Stimulated activated CD8-positive, alpha-beta memory T cell treated with anti-CD3 and anti-CD28 coated beads, Interleukin-12 subunit alpha, Interleukin-12 subunit beta, amount 100 ng/mL, for 4 hours (primary cell): ENCODE data around the gene CYP2C9.
"Not testable (repeated sequence)": the region's sequence is repeated elsewhere in the genome, so short reads cannot be mapped to it uniquely, and the experiment has no call there.

Experiments
- DNase-seq: peaks from one replicate; pipeline ENCODE4 v3.0.0-alpha.2; 2020; ENCODE audit warnings: low read depth

Gene CYP2C9

GRCh38 chr10:94938383-94938782, at the start of gene CYP2C9:
TSS of gene CYP2C9 (plus strand) at chr10:94938658. CDS start at chr10:94938683, 25 bp downstream.
- no peak for DNase-seq

GRCh38 chr10:94889123-94889522, 49.3 kb upstream of the CYP2C9 start:
- no peak for DNase-seq

GRCh38 chr10:94890264-94891022, 48.0 kb upstream of the CYP2C9 start:
- DNase-seq: no peak

DNA sequence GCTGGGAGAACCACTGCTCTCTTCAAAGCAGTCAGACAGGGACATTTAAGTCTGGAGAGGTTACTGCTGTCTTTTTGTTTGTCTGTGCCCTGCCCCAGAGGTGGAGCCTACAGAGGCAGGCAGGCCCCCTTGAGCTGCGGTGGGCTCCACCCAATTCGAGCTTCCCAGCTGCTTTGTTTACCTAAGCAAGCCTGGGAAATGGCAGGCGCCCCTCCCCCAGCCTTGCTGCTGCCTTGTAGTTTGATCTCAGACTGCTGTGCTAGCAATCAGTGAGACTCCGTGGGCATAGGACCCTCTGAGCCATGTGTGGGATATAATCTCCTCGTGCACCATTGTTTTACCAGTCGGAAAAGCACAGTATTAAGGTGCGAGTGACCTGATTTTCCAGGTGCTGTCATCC, 40.0 kb upstream of the CYP2C9 start:
- not testable (repeated sequence) for DNase-seq

DNA sequence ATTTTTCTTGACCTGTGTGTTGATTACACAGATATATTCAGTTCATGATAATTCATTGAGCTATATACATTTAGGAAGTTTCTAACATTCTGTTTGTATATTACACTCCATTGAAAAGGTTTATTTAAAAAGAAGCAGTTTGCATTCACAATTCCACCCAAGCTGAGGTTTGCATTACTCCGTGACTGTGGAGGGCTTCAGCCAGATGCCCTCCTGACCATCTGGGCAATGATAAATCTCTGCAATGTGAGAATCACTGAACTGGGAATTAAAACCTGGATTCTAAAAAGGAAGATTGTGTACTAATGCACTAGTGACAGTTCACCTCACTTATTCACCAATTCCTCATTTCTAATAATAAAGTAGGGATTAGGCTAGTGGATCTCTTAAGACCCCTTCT, 36.4 kb upstream of the CYP2C9 start:
- no peak for DNase-seq

DNA sequence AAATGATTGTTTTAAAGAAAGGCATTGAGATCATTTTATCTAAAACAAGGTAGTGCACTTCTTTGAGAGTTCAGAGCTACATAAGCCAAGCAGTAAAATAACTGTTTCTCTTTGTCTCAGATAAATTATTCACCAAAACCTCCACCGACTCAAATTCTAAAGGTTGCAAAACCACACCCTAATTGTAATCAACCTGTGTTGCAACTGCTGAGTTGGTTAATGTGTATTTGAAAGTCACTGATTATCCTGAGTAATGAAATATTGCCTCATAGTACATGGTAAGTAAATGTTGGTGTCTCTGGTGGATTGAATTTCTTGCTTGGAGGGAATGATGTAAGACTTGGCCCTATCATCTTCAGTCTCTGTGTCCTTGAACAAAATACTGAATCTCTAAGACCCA, 35.9 kb upstream of the CYP2C9 start:
- no peak for DNase-seq

- not testable (repeated sequence) for DNase-seq
Measured at GRCh38 chr10:94904506-94905148, 33.8 kb upstream of the CYP2C9 start.

- DNase-seq: no peak
Measured at GRCh38 chr10:94916423-94916822, 22.0 kb upstream of the CYP2C9 start.

- no peak for DNase-seq
Measured at GRCh38 chr10:94936721-94937120, 1.7 kb upstream of the CYP2C9 start.

GRCh38 chr10:94943432-94944103, 5.1 kb downstream of the CYP2C9 start:
- DNase-seq: not testable (repeated sequence)

GRCh38 chr10:94946181-94946580, 7.7 kb downstream of the CYP2C9 start:
- DNase-seq: not testable (repeated sequence)

DNA sequence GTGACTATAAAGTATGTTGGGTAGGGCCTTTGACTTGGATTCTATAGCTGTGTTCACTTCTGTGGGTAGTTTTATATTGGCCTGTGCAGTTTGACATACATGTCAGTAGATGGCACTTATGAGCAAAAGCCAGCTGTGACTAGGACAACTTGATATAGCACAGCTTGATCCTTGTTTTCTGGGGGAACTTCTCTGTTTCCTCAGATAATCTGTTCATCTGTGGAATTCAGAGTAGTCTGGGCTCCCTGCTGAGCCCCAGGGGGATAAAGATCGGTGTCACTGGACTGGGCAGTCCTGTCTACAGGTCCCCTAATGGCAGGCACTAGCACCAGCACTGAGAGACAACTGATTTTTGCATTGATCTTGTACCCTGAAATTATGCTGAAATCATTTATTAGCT, 25.4 kb downstream of the CYP2C9 start:
- no peak for DNase-seq

GRCh38 chr10:94983555-94983954, 45.1 kb downstream of the CYP2C9 start:
- DNase-seq: no peak

- DNase-seq: no peak
Measured at GRCh38 chr10:94989192-94989591, 50.7 kb downstream of the CYP2C9 start.

GRCh38 chr10:94991243-94991888, 52.9 kb downstream of the CYP2C9 start:
- DNase-seq: no peak

DNA sequence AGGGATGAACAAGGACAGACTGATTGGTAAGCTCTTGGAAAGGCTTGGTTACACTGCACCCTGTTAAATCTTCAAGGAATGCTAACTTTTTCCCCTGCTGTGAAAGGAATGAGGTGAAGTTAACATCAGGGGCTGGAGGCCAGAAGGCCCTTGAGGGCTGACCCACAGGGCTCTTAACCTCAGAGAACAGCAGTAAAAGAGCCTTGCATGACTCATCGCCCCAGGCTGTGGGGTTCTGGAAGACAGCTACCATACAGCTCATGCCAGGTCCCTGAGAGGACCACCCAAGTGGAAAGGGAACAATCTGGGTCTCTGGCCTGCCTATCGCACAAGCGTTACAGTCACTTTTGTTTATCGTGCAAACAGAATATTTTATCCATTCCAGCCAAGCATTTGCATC, 54.4 kb downstream of the CYP2C9 start:
- DNase-seq: no peak

GRCh38 chr10:94997741-94998174, 59.3 kb downstream of the CYP2C9 start:
- DNase-seq: no peak

GRCh38 chr10:95026461-95026860, 88.0 kb downstream of the CYP2C9 start:
- DNase-seq: no peak

DNA sequence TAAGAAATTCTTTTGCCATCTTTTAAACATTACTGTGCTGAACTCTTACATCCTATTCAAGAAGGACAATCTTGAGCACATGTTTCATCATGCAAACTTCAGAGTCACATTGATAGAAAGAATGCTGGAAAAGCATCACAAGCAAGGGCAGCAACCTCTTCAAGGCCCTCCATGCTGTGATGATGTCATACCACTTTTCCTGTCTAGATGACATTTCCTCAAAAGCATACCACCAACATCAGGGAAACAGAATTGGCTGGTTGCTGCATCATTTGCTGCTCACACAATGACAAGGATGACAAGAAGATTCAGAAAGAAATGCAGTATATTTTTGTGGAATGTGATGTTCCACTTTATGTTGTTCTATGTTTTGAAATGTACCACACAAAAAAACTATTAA, 93.2 kb downstream of the CYP2C9 start:
- DNase-seq: no peak

DNA sequence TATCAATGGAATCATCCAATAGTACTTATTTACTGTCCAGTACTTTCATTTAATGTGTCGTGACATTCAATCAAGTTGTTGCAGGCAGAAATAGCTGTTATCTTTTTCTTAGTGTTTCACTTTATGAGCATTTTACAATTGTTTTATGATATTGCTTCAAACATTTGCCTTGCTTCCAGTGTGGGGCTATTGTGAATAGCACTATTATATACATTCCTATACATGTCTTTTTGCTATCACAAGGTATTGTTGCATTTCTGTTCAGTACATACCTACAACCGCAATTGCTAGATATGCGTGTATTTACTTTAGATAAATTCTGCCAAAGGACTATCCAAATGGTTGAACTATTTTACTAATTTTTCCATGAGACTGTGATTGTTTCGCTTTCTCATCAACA, 95.9 kb downstream of the CYP2C9 start:
- no peak for DNase-seq

DNA sequence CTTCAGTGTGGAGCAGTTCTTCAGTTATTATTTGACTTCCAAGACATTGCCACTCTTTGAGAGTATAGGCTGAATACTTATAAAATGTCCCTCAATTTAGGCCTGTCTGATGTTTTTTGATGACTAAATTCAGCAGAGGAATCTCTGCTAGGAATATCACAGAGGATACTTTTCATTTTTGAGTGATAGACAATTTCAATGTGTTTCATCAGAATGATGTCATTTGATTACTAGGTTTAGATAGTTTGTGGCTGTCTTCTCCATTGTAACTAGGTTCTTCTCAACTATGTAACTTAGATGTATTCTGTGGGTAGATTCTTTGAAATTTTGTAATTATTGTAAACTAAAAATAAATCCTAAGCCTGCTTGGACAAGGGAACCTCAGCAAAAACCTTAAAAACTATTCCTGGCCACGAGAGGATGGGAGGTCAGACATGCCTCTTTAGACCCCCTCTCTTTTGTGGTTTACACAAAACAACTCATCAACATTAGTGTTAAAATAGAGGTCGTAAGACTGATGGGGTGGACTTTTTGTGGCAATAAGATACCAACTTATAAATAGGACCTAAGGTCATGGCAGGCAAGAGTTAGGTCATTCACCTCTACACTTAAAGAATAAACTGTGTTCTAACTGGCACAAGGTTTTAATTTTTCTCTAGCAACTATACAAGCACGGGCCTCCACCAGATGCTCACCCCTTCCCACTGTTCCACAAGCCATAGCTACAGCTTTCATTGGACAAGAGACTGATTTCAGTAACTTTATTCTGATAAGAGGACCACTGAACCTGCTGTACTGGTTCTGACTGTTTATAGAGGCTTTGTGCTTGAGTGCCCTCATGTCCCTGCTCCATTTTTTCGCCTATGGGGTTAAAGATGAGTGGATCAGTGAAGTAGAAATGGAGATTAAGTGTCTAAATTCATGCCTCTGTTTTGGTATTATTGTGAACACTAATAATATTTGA, 97.2 kb downstream of the CYP2C9 start:
- no peak for DNase-seq
